Natural killer cell (primary cell): ENCODE data around the gene CABLES1. TPM values are rescaled to one million over a fixed set of nuclear protein-coding genes. Genes with fewer than 3 reads are reported as not detected.

ENCODE experiments used
- ATAC-seq, 3 donors: fragments of 150-1000 bp in 2 of 3; fragments of 200-7000 bp in 1 of 3; cut with Tn5 transposase; 1 replicate in 1 of 3; 2 replicates in 2 of 3; pipeline ENCODE4 v1.10.0; 2021; ENCODE audit warnings: mild to moderate bottlenecking in 2 of 3, moderate library complexity in 2 of 3
- DNase-seq, 2 donors: peaks; one replicate each; pipeline versions ENCODE4 v3.0.0 to v3.0.0-alpha.2; 2013 to 2021; ENCODE audit warnings: mixed read lengths in 1 of 2
- H3K27ac ChIP-seq: one replicate; pipeline ENCODE4 v1.5.1; 2013; ENCODE audit warnings: mild to moderate bottlenecking, low read length
- H3K27me3 ChIP-seq: one replicate; pipeline ENCODE4 v1.6.1; 2013; ENCODE audit warnings: low read length; ENCODE audit not compliant: control insufficient read depth, insufficient read depth
- H3K36me3 ChIP-seq: one replicate; pipeline ENCODE4 v1.6.1; 2013; ENCODE audit warnings: low read length; ENCODE audit not compliant: control insufficient read depth, insufficient read depth
- H3K4me1 ChIP-seq: one replicate; pipeline ENCODE4 v1.6.1; 2013; ENCODE audit warnings: low read length; ENCODE audit not compliant: control insufficient read depth, insufficient read depth
- H3K4me3 ChIP-seq: one replicate; pipeline ENCODE4 v1.5.1; 2013; ENCODE audit warnings: low read length
- H3K9me3 ChIP-seq: one replicate; pipeline ENCODE4 v1.6.1; 2013; ENCODE audit warnings: low read length; ENCODE audit not compliant: control insufficient read depth, insufficient read depth
- H3K27ac Mint-ChIP-seq, 2 donors: one replicate each; pipeline ENCODE4 v1.8.0; 2022; ENCODE audit warnings: mild to moderate bottlenecking in 2 of 2, mixed read lengths in 2 of 2, moderate library complexity in 1 of 2
- H3K27me3 Mint-ChIP-seq, 2 donors: one replicate each; pipeline ENCODE4 v1.8.0; 2022; ENCODE audit warnings: low read depth in 2 of 2, mixed read lengths in 2 of 2
- H3K36me3 Mint-ChIP-seq: one replicate; pipeline ENCODE4 v1.8.0; 2022; ENCODE audit warnings: mixed read lengths
- H3K4me1 Mint-ChIP-seq, 2 donors: one replicate each; pipeline ENCODE4 v1.8.0; 2022; ENCODE audit warnings: mixed read lengths in 2 of 2
- H3K4me3 Mint-ChIP-seq: one replicate; pipeline ENCODE4 v1.8.0; 2022; ENCODE audit warnings: mild to moderate bottlenecking, moderate library complexity, mixed read lengths
- H3K9me3 Mint-ChIP-seq, 2 donors: one replicate each; pipeline ENCODE4 v1.8.0; 2022; ENCODE audit warnings: mixed read lengths in 2 of 2
- CTCF ChIP-seq: fragments of 200-600 bp; IDR thresholded peaks from one replicate; pipeline ENCODE4 v1.8.0; 2022; ENCODE audit warnings: antibody characterized with exemption
- WGBS: methylation state at CpG from one replicate; pipeline ENCODE4 v1.1.7; 2013; ENCODE audit warnings: missing lambda C conversion rate; ENCODE audit not compliant: insufficient coverage; 5-methylcytosine and 5-hydroxymethylcytosine counted together
- intact Hi-C: fragments of 100-400 bp; cut with micrococcal nuclease; formaldehyde crosslinking; loops from one replicate; pipeline ENCODE4 v1.14.2; 2022
- total RNA-seq, 4 donors: library from RNA; stranded (reverse); fragments of 120-200 nt in 1 of 4; gene quantifications; one replicate each; pipeline versions ENCODE4 v1.2.3 to v1.2.4, GENCODE V29; 2013 to 2022

Gene CABLES1
- total RNA-seq, 3 donors from 2014 or later (not counting 1 experiment from before 2014, with no cell fraction given), result 1.3 to 2.2 (median 1.8) TPM

- H3K9me3 Mint-ChIP-seq, result no peaks in the 10 kb centered on the region
- no peak for DNase-seq
- Histone ChIP-seq H3K4me1 (no peaks in the 10 kb centered on the region), H3K36me3 (no peaks in the 10 kb centered on the region), H3K4me3 (no peak overlapping the region), H3K27me3 (no peaks in the 10 kb centered on the region), H3K27ac (no peak overlapping the region), H3K9me3 (no peaks in the 10 kb centered on the region)
- WGBS, result 82% methylated on average over 6 of the region's 7 CpGs
- H3K27me3 Mint-ChIP-seq, result peaks cover 0 to 6% of the 10 kb centered on the region in 2 donors
- intact Hi-C loops, result no loop called here
- peaks cover 0 to 5% of the 10 kb centered on the region in 2 donors for H3K4me1 Mint-ChIP-seq
- H3K27ac Mint-ChIP-seq, result no peak overlapping the region
- ATAC-seq, result no peak
- no peak for TF ChIP-seq CTCF
- no peaks in the 10 kb centered on the region for H3K36me3 Mint-ChIP-seq
- no peak overlapping the region for H3K4me3 Mint-ChIP-seq
These were observed 38.6 kb downstream of the CABLES1 start for GRCh38 chr18:23173912-23174311.

- Mint-ChIP-seq H3K27ac (no peak overlapping the region), H3K4me1 (peaks cover 9% of the 10 kb centered on the region in 2 donors), H3K9me3 (no peaks in the 10 kb centered on the region), H3K36me3 (no peaks in the 10 kb centered on the region), H3K4me3 (no peak overlapping the region), H3K27me3 (peaks cover 0 to 3% of the 10 kb centered on the region in 2 donors)
- H3K36me3 ChIP-seq, result no peaks in the 10 kb centered on the region
- no peaks in the 10 kb centered on the region for H3K27me3 ChIP-seq
- DNase-seq (no peak), ATAC-seq (no peak)
- H3K9me3 ChIP-seq, result no peaks in the 10 kb centered on the region
- TF ChIP-seq CTCF, result no peak
- H3K27ac ChIP-seq, result no peak overlapping the region
- H3K4me3 ChIP-seq, result no peak overlapping the region
- intact Hi-C loops, result no loop called here
- WGBS, result 91% methylated on average over 17 of the region's 17 CpGs
- peaks cover 2% of the 10 kb centered on the region for H3K4me1 ChIP-seq
These were observed 41.6 kb downstream of the CABLES1 start for GRCh38 chr18:23176701-23177432.

GRCh38 chr18:23177433-23178072 is 42.3 kb downstream of the CABLES1 start:
- DNase-seq (no peak), ATAC-seq (no peak)
- H3K4me3 Mint-ChIP-seq, result no peak overlapping the region
- TF ChIP-seq CTCF, result no peak
- no peaks in the 10 kb centered on the region for H3K9me3 Mint-ChIP-seq
- H3K36me3 ChIP-seq, result no peaks in the 10 kb centered on the region
- intact Hi-C loops, result no loop called here
- H3K36me3 Mint-ChIP-seq, result no peaks in the 10 kb centered on the region
- no peak overlapping the region for H3K27ac ChIP-seq
- H3K4me1 ChIP-seq, result peaks cover 2% of the 10 kb centered on the region
- H3K4me3 ChIP-seq, result no peak overlapping the region
- H3K4me1 Mint-ChIP-seq, result peaks cover 7 to 9% of the 10 kb centered on the region in 2 donors
- no peaks in the 10 kb centered on the region for H3K9me3 ChIP-seq
- WGBS, result 92% methylated on average over 13 of the region's 13 CpGs
- H3K27ac Mint-ChIP-seq, result peak overlapping the region in 1 of 2 donors; percentile 64
- no peaks in the 10 kb centered on the region for H3K27me3 ChIP-seq
- peaks cover 0 to 3% of the 10 kb centered on the region in 2 donors for H3K27me3 Mint-ChIP-seq
